HG03571 (cell line): ENCODE measurements around the gene HRH1.
"Not testable (repeated sequence)": the region's sequence is repeated elsewhere in the genome, so short reads cannot be mapped to it uniquely, and the experiment has no call there.

ENCODE experiments used
- ATAC-seq: cut with Tn5 transposase; IDR thresholded peaks from one replicate; pipeline ENCODE4 v1.9.1; 2021; ENCODE audit not compliant: unreplicated experiment

Gene HRH1

GRCh38 chr3:11154036-11154952 is at the start of gene HRH1:
TSS of gene HRH1 (plus strand) at chr3:11154493. CDS start at chr3:11259038, 104,545 bp downstream.
- no peak for ATAC-seq

DNA sequence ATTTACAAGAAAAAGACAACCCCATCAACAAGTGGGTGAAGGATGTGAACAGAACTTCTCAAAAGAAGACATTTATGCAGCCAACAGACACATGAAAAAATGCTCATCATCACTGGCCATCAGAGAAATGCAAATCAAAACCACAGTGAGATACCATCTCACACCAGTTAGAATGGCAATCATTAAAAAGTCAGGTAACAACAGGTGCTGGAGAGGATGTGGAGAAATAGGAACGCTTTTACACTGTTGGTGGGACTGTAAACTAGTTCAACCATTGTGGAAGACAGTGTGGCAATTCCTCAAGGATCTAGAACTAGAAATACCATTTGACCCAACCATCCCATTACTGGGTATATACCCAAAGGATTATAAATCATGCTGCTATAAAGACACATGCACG is 41.0 kb upstream of the HRH1 start:
- not testable (repeated sequence) for ATAC-seq

DNA sequence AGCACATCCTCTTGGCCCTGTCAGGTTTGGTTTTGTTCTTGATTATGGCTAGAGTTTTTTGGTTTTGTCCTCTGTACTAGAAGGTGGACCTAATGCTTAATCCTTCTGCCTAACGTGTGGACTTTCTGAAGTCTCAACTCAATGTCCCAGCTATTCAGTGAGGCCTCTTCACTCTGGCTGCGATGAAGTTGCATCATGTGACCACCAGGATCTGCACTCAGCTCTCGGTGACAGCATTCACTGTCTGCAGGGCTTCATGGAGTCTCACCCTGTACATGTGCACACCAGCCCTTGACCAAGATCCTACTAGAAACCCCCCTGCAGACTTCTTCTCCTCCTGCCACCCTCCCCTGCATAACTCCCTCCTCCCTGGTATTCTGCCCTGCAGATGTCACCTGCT is 38.7 kb upstream of the HRH1 start:
- no peak for ATAC-seq

- no peak for ATAC-seq
Measured at GRCh38 chr3:11116336-11117059, 37.8 kb upstream of the HRH1 start.

DNA sequence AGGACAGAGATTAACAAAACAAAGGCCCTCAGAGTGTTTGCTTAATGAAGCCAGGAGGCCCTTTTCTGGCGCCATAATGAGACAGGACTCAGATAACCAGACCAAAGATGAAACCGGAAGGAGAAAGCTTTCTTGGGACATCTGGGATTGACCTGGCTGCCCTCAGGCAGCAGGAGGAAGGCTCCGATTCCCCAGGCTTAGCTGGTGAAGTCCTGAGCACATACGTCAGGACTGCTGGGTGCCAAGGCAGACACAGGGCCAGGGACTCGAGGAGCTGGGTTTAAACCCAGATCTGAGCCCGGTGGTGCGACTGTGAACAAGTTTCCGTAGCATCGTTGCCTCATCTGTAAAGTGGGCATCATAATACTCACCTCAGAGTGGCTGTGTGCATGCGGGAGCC is 36.7 kb upstream of the HRH1 start:
- ATAC-seq, result no peak

- ATAC-seq, result no peak
Measured at GRCh38 chr3:11118181-11118682, 36.1 kb upstream of the HRH1 start.

GRCh38 chr3:11120091-11120805 is 34.0 kb upstream of the HRH1 start:
- ATAC-seq, result no peak

DNA sequence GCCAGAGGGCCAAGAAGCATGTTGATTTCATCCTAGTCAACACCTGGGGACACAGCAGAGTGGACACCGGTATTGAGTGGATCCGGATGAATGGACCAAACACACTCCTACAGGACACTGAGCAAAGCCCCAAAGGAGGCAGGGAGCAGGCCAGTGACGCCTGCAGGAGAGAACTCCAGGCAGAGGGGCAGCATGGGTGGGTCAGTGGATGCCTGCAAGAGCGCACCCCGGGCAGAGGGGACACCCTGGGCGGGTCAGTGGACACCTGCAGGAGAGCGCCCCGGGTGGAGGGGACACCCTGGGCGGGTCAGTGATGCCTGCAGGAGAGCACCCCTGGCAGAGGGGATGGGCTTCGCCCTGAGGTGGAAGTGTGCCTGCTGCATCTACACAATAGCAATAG is 27.6 kb upstream of the HRH1 start:
- no peak for ATAC-seq

GRCh38 chr3:11128682-11129632 is 25.3 kb upstream of the HRH1 start:
- no peak for ATAC-seq

DNA sequence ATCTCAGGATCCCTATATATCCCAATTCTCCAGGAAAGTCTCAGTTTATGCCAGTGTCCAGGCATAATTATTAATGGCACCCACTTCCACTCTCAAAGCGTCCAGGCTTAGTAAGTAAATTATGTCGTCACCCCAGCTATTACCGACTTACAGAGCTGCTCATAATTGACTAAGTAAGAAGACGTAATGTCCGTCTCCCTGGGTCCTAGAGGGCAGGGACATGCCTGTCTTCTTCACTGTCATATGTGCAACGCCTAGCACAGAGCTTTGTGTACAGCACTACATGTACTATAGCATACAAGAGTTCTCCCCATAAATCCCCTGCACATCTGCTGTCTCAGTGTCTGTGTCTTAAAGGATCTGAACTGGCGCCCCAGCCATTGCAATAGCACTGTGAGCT is 23.9 kb upstream of the HRH1 start:
- ATAC-seq, result no peak

DNA sequence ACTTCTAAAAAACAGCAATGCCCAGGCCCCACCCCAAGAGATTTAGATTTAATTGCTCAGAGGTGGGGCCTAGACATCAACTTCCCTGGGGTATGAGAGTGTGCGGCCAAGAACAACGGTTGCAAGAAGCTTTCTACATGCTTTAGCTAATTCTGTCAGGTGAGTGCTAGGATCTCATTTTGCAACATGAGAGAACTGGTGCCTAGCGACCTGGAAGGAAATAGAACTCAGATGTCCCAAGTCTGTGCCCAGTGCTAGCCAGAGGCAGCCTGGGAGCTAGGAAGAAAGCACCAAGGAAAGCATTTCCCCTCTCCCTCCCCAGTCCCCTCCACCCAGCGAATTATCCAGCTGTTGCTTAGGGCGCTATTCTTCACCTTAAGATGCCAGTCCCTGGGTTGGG is 22.9 kb upstream of the HRH1 start:
- ATAC-seq, result no peak

DNA sequence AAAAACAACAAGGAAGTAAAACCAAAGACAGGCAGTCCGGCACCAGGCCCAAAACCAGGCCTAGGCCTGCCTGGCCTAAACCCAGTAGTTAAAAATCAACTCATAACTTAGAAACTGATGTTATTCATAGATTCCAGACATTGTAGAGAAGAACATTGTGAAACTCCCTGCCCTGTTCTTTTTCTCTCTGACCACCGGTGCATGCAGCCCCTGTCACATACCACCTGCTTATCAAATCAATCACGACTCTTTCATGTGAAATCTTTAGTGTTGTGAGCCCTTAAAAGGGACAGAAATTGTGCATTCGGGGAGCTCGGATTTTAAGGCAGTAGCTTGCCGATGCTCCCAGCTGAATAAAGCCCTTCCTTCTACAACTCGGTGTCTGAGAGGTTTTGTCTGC is 22.4 kb upstream of the HRH1 start:
- not testable (repeated sequence) for ATAC-seq

DNA sequence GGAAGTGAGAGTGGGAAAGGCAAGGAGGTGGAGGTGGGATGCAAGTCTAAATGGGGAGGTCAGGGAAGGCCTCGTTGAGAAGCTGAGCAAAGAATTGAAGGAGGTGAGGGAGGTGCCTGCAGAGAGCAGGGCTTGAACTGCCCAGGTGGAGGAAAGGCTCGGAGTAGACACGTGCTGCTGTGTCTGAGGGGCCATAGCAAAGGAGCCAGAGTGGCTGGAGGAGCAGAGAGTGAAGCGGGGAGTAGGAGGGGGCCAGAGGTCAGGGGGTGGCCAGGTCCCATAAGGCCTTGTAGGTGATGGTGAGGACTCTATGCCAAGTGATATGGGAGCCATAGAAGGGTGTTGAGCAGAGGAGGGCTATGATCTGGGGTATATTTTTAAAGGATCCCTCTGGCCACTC is 21.4 kb upstream of the HRH1 start:
- no peak for ATAC-seq

GRCh38 chr3:11134794-11135193 is 19.5 kb upstream of the HRH1 start:
- no peak for ATAC-seq

DNA sequence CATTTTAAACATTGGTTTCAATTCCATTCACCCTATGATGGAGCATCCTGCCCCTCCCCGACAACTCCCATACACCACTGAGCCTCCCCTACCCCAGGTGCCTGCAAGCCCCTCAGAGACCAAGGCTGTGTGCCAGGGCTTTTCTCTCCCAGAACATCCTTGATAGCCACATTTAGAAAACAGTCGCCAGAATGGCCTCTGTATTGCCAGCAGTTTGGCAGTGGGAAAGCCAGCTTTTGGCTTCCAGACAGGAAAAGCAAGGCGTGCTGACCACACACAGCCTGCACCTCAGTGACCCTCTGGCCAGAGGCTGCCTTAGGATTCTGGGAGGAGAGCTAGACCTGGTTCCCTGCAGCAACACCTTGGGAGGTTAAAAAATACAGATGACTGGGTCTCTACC is 18.2 kb upstream of the HRH1 start:
- ATAC-seq, result no peak

- no peak for ATAC-seq
Measured at GRCh38 chr3:11136830-11137626, 17.3 kb upstream of the HRH1 start.

DNA sequence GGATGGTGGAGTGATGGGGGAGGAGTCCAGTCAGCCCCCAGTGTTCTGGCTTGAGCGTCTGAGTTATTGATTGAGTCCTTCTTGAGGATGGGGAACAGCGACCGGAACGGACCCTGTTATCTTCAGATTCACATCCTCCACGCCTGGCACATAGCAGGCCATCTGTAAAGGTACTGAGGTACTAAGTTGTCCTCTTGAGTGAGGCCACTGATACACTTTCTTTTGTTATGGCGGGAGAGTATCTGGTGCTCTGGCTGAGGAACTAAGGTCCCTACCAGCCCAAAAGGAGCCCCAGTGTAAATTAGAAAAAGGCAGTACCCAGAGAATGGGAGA is 16.7 kb upstream of the HRH1 start:
- ATAC-seq, result no peak

GRCh38 chr3:11138371-11138770 is 15.9 kb upstream of the HRH1 start:
- ATAC-seq, result no peak

GRCh38 chr3:11140030-11140712 is 14.1 kb upstream of the HRH1 start:
- peak; percentile 99 for ATAC-seq
